Skeletal muscle satellite cell (primary cell): ENCODE results near the gene KRCC1.

Experiments used
- H3K27me3 ChIP-seq: 2 replicates; pipeline ENCODE4 v1.7.0; 2013; ENCODE audit warnings: low read length; ENCODE audit not compliant: control insufficient read depth, insufficient read depth
- H3K36me3 ChIP-seq: 2 replicates; pipeline ENCODE4 v1.7.0; 2013; ENCODE audit warnings: mild to moderate bottlenecking, control low read depth, low read length; ENCODE audit not compliant: insufficient read depth
- H3K4me1 ChIP-seq: 2 replicates; pipeline ENCODE4 v1.7.0; 2013; ENCODE audit warnings: low read length; ENCODE audit not compliant: control insufficient read depth, insufficient read depth
- H3K4me2 ChIP-seq: 2 replicates; pipeline ENCODE4 v1.7.0; 2013; ENCODE audit warnings: mild to moderate bottlenecking, low read length
- H3K4me3 ChIP-seq: 2 replicates; pipeline ENCODE4 v1.7.0; 2013; ENCODE audit warnings: low read length
- H3K9ac ChIP-seq: 2 replicates; pipeline ENCODE4 v1.7.0; 2013; ENCODE audit warnings: mild to moderate bottlenecking, low read depth, low read length, moderate library complexity
- H3K9me3 ChIP-seq: replicated peaks from 2 replicates; pipeline ENCODE4 v1.7.0; 2013; ENCODE audit warnings: mild to moderate bottlenecking, control low read depth, low read length

KRCC1 gene

DNA sequence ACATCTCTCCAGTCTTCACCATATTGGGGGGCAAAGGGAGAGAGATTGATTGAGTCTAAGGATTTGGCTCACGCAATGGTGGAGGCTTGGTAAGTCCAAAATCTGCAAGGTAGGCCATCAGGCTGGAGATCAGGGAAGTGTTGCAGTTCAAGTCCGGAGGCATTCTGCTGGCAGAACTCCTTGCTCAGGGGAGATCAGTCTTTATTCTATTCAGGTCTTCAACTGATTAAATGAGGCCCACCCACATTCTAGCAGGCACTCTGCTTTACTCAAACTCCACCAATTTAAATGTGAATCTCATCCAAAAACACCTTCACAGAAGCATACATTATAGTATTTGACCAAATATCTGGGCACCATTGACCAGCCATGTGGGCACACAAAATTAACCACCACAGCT is 33.4 kb upstream of the KRCC1 start:
- H3K9me3 ChIP-seq = no peaks in the 10 kb centered on the region
- no peak overlapping the region for H3K9ac ChIP-seq
- no peaks in the 10 kb centered on the region for H3K4me1 ChIP-seq
- H3K4me3 ChIP-seq = no peak overlapping the region
- no peak overlapping the region for H3K4me2 ChIP-seq
- no peaks in the 10 kb centered on the region for H3K36me3 ChIP-seq
- H3K27me3 ChIP-seq = peaks cover 15% of the 10 kb centered on the region

DNA sequence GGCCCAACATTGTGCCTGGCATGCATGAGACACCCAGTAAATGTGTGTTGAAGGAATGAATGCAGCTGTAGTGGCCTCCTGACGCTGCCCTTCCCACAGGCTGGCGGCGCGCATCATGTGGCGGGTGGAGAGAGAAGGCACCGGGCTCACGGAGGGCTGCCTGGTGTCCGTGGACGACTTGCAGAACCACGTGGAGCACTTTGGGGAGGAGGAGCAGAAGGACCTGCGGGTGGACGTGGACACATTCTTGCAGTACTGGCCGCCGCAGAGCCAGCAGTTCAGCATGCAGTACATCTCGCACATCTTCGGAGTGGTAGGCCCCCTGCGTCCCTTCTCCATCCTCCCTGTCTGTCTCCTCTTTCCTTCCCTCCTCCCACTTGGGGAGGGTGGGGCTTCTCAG is 32.2 kb upstream of the KRCC1 start:
- H3K4me1 ChIP-seq = no peaks in the 10 kb centered on the region
- H3K9me3 ChIP-seq = no peaks in the 10 kb centered on the region
- peaks cover 8% of the 10 kb centered on the region for H3K27me3 ChIP-seq
- H3K4me2 ChIP-seq = no peak overlapping the region
- no peaks in the 10 kb centered on the region for H3K36me3 ChIP-seq
- H3K4me3 ChIP-seq = no peak overlapping the region
- H3K9ac ChIP-seq = no peak overlapping the region

GRCh38 chr2:88087073-88087472 is 31.5 kb upstream of the KRCC1 start:
- Histone ChIP-seq H3K9ac (no peak overlapping the region), H3K4me3 (no peak overlapping the region)

DNA sequence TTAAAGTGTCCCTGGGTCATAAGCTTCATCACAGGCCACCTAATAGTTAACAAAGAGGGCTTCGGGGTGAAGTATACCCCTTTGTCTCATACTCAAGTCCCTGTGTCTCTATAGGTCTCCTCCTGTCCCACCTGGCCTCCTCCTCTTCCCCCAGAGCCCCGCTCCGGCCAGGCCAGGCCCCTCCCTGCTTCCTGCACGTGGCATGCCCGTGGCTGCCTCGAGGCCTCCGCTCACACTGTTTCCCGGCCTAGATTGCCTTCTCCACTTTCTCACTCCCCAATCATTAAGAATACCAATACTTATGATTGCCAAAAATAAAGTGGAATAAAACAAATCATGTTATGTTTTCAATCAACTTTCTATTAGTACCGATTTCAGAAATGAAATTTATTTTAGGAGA is 30.8 kb upstream of the KRCC1 start:
- Histone ChIP-seq H3K36me3 (no peaks in the 10 kb centered on the region), H3K4me1 (no peaks in the 10 kb centered on the region), H3K27me3 (peaks cover 8% of the 10 kb centered on the region), H3K4me2 (no peak overlapping the region), H3K4me3 (no peak overlapping the region), H3K9ac (no peak overlapping the region), H3K9me3 (no peaks in the 10 kb centered on the region)

More at GRCh38 chr2:88087073-88087472, 31.5 kb upstream of the KRCC1 start:
- Histone ChIP-seq H3K27me3 (peaks cover 8% of the 10 kb centered on the region), H3K36me3 (no peaks in the 10 kb centered on the region), H3K9me3 (no peaks in the 10 kb centered on the region), H3K4me1 (no peaks in the 10 kb centered on the region), H3K4me2 (no peak overlapping the region)

GRCh38 chr2:88085602-88086001 is 30.0 kb upstream of the KRCC1 start:
- Histone ChIP-seq H3K36me3 (no peaks in the 10 kb centered on the region), H3K4me3 (no peak overlapping the region), H3K4me1 (no peaks in the 10 kb centered on the region), H3K27me3 (peaks cover 8% of the 10 kb centered on the region), H3K4me2 (no peak overlapping the region), H3K9ac (no peak overlapping the region), H3K9me3 (no peaks in the 10 kb centered on the region)

DNA sequence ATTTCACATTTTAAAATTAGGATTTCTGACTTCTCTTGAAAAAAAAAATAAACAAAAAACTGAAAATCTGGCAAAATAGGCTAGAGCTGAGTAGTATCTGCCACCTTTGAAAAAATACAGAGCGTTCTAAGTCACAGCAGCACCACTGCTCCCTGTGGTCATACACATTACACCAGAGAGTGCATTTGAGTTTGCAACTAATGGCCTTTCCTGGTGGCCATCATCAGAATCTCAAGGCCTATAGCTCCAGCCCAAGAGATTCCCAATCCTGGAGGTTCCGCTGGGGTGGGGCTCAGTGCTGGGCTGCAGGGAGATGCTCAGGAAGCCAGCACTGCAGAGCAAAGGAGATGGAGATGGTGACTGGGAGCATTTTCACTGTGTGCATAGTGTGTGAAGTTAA is 29.5 kb upstream of the KRCC1 start:
- Histone ChIP-seq H3K4me1 (no peaks in the 10 kb centered on the region), H3K4me2 (no peak overlapping the region), H3K36me3 (no peaks in the 10 kb centered on the region), H3K9ac (no peak overlapping the region), H3K4me3 (no peak overlapping the region), H3K27me3 (peaks cover 13% of the 10 kb centered on the region), H3K9me3 (no peaks in the 10 kb centered on the region)

- H3K27me3 ChIP-seq = peaks cover 15% of the 10 kb centered on the region
- no peaks in the 10 kb centered on the region for H3K36me3 ChIP-seq
- no peak overlapping the region for H3K4me3 ChIP-seq
- H3K9me3 ChIP-seq = no peaks in the 10 kb centered on the region
- H3K4me1 ChIP-seq = no peaks in the 10 kb centered on the region
- no peak overlapping the region for H3K4me2 ChIP-seq
- no peak overlapping the region for H3K9ac ChIP-seq
Measured at GRCh38 chr2:88082781-88083180, 27.2 kb upstream of the KRCC1 start.

- Histone ChIP-seq H3K4me1 (no peaks in the 10 kb centered on the region), H3K4me3 (no peak overlapping the region), H3K27me3 (peaks cover 15% of the 10 kb centered on the region), H3K9me3 (no peaks in the 10 kb centered on the region), H3K36me3 (no peaks in the 10 kb centered on the region), H3K4me2 (no peak overlapping the region), H3K9ac (no peak overlapping the region)
Measured at GRCh38 chr2:88081924-88082608, 26.5 kb upstream of the KRCC1 start.

- H3K4me3 ChIP-seq = no peak overlapping the region
- H3K27me3 ChIP-seq = peaks cover 11% of the 10 kb centered on the region
- no peaks in the 10 kb centered on the region for H3K9me3 ChIP-seq
- H3K4me1 ChIP-seq = no peaks in the 10 kb centered on the region
- H3K9ac ChIP-seq = no peak overlapping the region
- no peak overlapping the region for H3K4me2 ChIP-seq
- no peaks in the 10 kb centered on the region for H3K36me3 ChIP-seq
Measured at GRCh38 chr2:88080545-88080944, 25.0 kb upstream of the KRCC1 start.

- Histone ChIP-seq H3K4me3 (no peak overlapping the region), H3K4me2 (no peak overlapping the region), H3K9ac (no peak overlapping the region), H3K27me3 (peaks cover 10% of the 10 kb centered on the region), H3K4me1 (peaks cover 5% of the 10 kb centered on the region), H3K36me3 (no peaks in the 10 kb centered on the region), H3K9me3 (no peaks in the 10 kb centered on the region)
Measured at GRCh38 chr2:88078643-88079172, 23.1 kb upstream of the KRCC1 start.

DNA sequence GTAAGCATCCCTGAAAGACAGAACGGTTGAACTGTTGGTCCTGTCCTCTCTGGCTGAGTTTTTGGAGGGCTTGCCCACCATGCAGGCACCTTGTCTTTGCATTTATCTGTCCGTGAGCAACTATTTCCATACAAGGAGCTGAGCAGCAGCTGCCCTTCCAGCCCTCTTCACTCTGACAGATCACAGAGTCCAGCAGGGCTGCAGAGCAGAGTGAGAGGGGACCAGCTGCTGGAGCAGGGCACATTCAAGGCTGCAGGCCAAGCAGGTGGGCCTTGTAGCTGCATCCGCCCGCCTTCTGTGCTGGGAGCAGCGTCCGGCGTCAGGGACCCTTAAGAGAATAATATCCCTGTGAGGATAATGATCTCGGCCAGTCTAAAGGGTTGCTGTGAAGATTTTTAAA is 21.5 kb upstream of the KRCC1 start:
- Histone ChIP-seq H3K4me1 (peaks cover 5% of the 10 kb centered on the region), H3K27me3 (peaks cover 7% of the 10 kb centered on the region), H3K9ac (no peak overlapping the region), H3K4me2 (no peak overlapping the region), H3K4me3 (no peak overlapping the region), H3K9me3 (no peaks in the 10 kb centered on the region), H3K36me3 (no peaks in the 10 kb centered on the region)

GRCh38 chr2:88074854-88075292 is 19.3 kb upstream of the KRCC1 start:
- peaks cover under 1% of the 10 kb centered on the region for H3K27me3 ChIP-seq
- H3K9ac ChIP-seq = no peak overlapping the region
- no peaks in the 10 kb centered on the region for H3K36me3 ChIP-seq
- H3K4me2 ChIP-seq = no peak overlapping the region
- H3K4me1 ChIP-seq = peaks cover 5% of the 10 kb centered on the region
- no peaks in the 10 kb centered on the region for H3K9me3 ChIP-seq
- no peak overlapping the region for H3K4me3 ChIP-seq
